NOMO-1 treated with dmso at 0.1 percent for 144 hours (cell line): Measurements from ENCODE around the gene PXN.
"Not testable (repeated sequence)": the region's sequence is repeated elsewhere in the genome, so short reads cannot be mapped to it uniquely, and the experiment has no call there.

Source experiments
- DNase-seq: peaks from one replicate; lab custom pipeline; 2025; ENCODE audit not compliant: unreplicated experiment; lab: John Stamatoyannopoulos, UW

Gene PXN

GRCh38 chr12:120227233-120228040, 38.1 kb downstream of the PXN start:
- DNase-seq: no peak

DNA sequence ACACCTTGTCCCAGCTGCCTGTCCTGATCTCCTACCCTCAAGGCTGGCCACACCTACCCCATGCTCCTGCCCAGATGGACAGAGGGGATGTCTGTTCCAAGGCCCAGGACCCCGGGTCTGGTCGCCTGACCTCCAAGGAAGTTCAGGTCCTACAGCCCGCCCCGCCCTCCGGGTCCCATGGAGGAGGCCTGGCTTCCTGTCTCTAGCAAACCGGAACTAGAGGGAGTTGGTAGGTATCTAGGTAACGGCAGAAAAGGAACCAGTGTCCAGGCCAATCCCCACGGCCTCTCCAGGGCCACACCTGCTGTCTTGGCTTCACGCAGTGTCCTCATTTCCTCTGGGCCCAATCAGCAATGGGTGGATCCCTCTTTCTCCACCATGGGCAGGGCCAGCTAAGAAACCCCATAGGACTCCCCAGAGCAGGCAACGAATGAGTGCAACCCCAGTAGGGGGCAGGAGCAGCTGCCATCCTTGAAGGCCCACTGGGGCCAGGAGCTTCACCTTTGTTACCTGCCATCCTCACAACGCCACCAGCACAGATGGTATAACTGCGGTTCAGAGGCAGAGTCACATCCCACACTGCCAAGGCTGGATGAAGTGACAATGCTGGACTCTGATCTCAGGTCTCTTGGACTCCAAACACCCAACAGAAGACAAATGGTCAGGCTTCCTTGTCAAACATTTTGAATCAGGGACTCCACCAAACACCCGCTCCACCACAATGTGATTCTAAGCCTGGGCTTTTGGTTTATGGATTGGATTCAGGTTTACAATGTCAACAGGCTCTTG, 39.5 kb downstream of the PXN start:
- peak; percentile 9 for DNase-seq

GRCh38 chr12:120225200-120225558, 40.4 kb downstream of the PXN start:
- no peak for DNase-seq

GRCh38 chr12:120224304-120225199, 41.0 kb downstream of the PXN start:
- no peak for DNase-seq

DNA sequence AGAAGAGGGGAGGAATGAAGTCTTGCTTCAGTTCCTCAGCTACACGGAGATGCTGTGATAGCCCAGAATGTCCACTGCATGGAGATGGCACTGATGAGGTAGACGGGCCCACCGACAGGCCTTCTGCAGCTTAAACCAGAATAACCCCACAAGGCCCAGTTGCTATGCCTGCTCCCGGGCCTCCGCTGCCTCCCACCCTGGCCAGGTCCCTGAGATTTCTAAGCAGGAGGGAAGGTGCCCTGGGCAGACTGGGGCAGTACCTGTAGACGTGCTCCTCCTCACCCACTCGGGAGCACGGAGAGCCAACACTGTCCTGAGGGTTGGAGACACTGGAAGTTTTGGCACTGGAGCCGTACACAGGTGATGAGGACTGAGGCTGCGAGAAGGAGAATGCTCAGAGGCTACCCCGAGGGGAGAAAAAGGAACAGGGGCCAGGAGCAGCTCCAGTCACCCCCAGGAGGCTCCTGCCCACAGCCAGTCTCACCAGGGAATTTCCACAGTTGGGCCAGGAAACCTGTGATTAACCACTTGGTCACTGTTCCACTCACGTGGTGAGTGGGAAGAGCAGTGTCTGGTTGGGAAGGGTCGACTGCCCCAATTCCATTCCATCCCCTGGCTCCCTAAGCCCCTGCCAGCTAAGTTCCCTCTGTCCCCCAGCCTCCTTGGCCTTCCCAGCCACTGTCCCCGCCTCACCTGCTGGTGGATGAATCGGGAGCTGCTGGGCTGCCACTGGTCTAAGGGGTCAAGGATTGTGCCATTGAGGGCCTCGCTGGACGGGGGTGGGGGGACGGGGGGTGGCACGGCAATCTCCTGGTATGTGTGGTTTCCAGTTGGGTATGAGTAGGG, 41.8 kb downstream of the PXN start:
- no peak for DNase-seq

GRCh38 chr12:120222288-120222832, 43.2 kb downstream of the PXN start:
- no peak for DNase-seq

DNA sequence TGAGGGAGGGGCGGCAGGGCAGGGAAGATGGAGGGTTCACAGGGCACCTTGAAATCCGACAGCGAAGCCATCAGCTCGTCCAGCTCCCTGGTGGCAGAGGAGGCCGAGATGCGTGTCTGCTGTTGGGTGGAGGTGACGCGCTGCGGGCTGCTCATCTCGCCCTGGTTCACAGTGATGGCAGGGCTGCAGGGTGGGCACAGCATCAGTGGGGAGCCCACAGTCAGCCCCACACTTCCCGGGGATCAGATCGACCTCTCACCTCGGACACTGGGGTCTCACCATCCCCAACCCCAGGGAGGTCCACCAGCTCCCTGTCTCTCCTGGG, 44.0 kb downstream of the PXN start:
- DNase-seq: no peak

DNA sequence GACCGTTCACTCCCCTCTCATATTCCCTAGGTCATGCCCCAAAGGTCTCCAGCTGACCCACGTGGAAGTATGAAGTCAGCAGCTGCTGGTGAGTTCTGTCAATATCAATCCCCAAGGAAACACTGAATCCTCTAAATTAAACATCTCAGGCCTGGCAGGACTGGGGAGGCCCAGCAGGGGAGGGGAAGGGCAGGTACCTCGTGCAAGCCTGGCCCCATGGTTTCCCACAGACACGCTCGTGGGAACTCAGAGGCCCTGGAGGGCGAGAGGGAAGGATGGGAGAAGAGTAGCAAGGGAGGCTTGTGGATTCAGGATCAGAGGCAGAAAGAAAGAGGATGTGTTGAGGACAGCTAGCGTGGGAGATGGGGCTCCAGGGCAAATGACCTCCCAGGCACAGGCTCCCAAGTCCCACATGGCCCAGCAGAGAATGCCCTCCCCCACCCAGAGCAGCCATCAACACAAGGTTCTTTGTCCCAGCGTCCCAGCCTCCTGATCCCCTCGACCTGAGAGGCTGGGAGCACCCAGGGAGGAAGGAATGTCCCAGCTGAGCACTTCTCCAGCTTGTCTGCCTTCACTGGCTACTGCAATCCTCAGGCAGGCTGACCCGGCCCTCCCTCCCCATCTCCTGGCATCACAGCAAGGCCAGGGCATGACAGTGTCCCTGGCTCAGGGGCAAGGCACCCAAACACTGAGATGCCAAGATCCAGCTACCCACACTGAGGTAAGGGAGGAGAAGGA, 44.5 kb downstream of the PXN start:
- DNase-seq: no peak

- no peak for DNase-seq
Observed at GRCh38 chr12:120218680-120219606, 46.6 kb downstream of the PXN start.

- DNase-seq: peak; percentile 64
Observed at GRCh38 chr12:120216742-120217605, 48.6 kb downstream of the PXN start.

- DNase-seq: no peak
Observed at GRCh38 chr12:120215766-120216735, 49.5 kb downstream of the PXN start.

- DNase-seq: no peak
Observed at GRCh38 chr12:120215357-120215735, 50.2 kb downstream of the PXN start.

DNA sequence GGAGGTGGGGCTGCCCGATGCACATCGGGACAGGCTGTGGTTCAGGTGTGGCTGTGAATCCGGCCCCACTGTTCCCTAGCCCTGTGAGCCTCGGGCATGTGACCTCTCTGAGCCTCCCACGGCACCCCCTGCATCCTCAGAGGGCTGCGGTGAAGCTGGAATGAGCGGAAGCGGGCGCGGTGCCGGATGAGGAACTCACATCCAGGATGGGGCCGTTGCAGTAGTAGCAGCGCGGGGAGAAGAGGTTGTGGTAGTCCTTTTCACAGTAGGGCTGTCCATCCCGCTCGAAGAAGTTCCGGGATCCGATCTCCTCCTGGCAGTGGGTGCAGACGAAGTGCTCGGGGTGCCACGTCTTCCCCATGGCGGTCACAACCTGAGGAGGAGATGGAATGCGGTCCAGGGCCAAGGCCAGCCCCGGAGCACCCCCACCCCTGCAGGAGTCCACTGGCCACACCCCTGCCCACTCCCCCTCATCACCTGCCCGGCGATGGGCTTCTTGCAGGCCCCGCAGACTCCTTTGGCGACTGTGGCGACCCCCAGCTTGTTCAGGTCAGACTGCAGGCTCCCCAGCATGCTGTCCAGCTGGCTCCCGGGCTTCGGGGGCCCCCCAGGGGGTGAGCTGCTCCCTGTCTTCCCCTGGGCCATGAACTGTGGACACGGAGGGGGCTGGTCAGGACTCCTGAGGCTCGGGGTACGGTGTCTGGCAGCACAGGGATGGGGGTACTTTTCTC, 50.7 kb downstream of the PXN start:
- no peak for DNase-seq

GRCh38 chr12:120213758-120214157, 51.8 kb downstream of the PXN start:
- no peak for DNase-seq

- not testable (repeated sequence) for DNase-seq
Observed at GRCh38 chr12:120213182-120213581, 52.3 kb downstream of the PXN start.

DNA sequence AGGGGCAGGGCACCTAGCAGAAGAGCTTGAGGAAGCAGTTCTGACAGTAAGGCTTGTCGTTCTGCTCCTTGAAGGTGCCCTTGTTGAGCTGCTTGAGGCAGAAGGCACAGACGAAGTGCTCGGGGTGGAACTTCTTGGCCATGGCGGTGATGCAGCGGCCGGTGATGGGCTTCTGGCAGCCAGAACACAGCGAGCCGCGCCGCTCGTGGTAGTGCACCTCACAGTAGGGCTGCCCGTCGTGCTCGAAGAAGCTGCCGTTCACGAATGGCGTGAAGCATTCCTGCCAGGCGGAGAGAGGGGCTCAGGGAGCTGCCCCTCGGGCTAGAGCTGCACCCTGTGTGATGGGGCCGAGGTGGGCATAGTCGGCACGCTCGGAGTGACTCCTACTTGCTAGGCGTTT, 53.2 kb downstream of the PXN start:
- DNase-seq: no peak
